Endothelial cell of umbilical vein (primary cell): ENCODE measurements around the gene SLC9A3. TPM values are rescaled to one million over a fixed set of nuclear protein-coding genes. Genes with fewer than 3 reads are reported as not detected.

ENCODE experiments used
- BruUV-seq: library from RNA; stranded (reverse); fragments of 400-500 nt; replicated peaks from 2 replicates; lab custom pipeline; 2021; lab: Mats Ljungman, UMichigan
- CTCF ChIA-PET: fragments of 300-600, 350-600 bp; sonication (Branson Sonifier 250); formaldehyde crosslinking; loops from one replicate; lab custom pipeline; 2021; ENCODE audit warnings: antibody characterized with exemption, inconsistent platforms; lab: Charles Lee
- POLR2A ChIA-PET: fragments of 300-600, 350-600 bp; sonication (Branson Sonifier 250); formaldehyde crosslinking; loops from one replicate; lab custom pipeline; 2021; ENCODE audit warnings: antibody characterized with exemption, inconsistent platforms; lab: Charles Lee
- DNase-seq: peaks from one replicate; pipeline ENCODE4 v3.0.0-alpha.2; 2011; ENCODE audit warnings: low read depth, low spot score
- FAIRE-seq: peaks from 2 replicates; lab custom pipeline; 2011; peaks lifted over from hg19 to GRCh38; lab: Jason Lieb, UNC
- H2AFZ ChIP-seq: 2 replicates; pipeline ENCODE4 v1.6.0; 2012; ENCODE audit warnings: low read depth, low read length, control low read depth, inconsistent platforms
- H3K27ac ChIP-seq: 2 replicates; pipeline ENCODE4 v1.5.1; 2011; ENCODE audit warnings: low read depth, mild to moderate bottlenecking, control low read depth, low read length, moderate library complexity; ENCODE audit not compliant: insufficient read depth
- H3K27me3 ChIP-seq, 2 experiments: 2 replicates each; pipeline versions ENCODE4 v1.6.0 to v1.6.1; 2011; ENCODE audit warnings: low read length in 2 of 2, mixed read lengths in 1 of 2; ENCODE audit not compliant: control insufficient read depth in 2 of 2, insufficient read depth in 2 of 2
- H3K36me3 ChIP-seq, 2 experiments: 2 replicates in 1 of 2; 3 replicates in 1 of 2; pipeline ENCODE4 v1.5.1; 2011; ENCODE audit warnings: low read length in 2 of 2, mild to moderate bottlenecking in 1 of 2, moderate library complexity in 1 of 2; ENCODE audit not compliant: control insufficient read depth in 2 of 2, insufficient read depth in 2 of 2; ENCODE audit errors: extremely low read depth in 1 of 2
- H3K4me1 ChIP-seq: 3 replicates; pipeline ENCODE4 v1.5.1; 2011; ENCODE audit warnings: mild to moderate bottlenecking, low read length; ENCODE audit not compliant: control insufficient read depth, insufficient read depth; ENCODE audit errors: extremely low read depth
- H3K4me2 ChIP-seq: 2 replicates; pipeline ENCODE4 v1.6.1; 2011; ENCODE audit warnings: low read length, control low read depth, mixed read lengths; ENCODE audit not compliant: insufficient read depth
- H3K4me3 ChIP-seq, 3 experiments: fragments of 200-600 bp in 1 of 3; sonication (generic), shearing (Covaris generic) in 1 of 3; replicated peaks in 1 of 3; 2 replicates each; pipeline ENCODE4 v1.5.1; 2011 to 2016; ENCODE audit warnings: control low read depth in 3 of 3, low read length in 3 of 3, mild to moderate bottlenecking in 2 of 3, inconsistent platforms in 1 of 3, low read depth in 1 of 3, moderate library complexity in 1 of 3; ENCODE audit not compliant: insufficient read depth in 1 of 3
- H3K79me2 ChIP-seq: 2 replicates; pipeline ENCODE4 v1.6.0; 2012; ENCODE audit warnings: low read length, inconsistent platforms; ENCODE audit not compliant: control insufficient read depth, insufficient read depth
- H3K9ac ChIP-seq: replicated peaks from 2 replicates; pipeline ENCODE3; 2011; ENCODE audit warnings: low read length, control low read depth; ENCODE audit not compliant: insufficient read depth; ENCODE audit errors: extremely low read depth
- H3K9me1 ChIP-seq: replicated peaks from 3 replicates; pipeline ENCODE4 v1.6.0; 2011; ENCODE audit warnings: mild to moderate bottlenecking, low read length; ENCODE audit not compliant: control insufficient read depth, insufficient read depth; ENCODE audit errors: extremely low read depth
- H3K9me3 ChIP-seq: replicated peaks from 2 replicates; pipeline ENCODE4 v1.5.1; 2012; ENCODE audit warnings: low read length, inconsistent platforms; ENCODE audit not compliant: control insufficient read depth, insufficient read depth
- H4K20me1 ChIP-seq: replicated peaks from 2 replicates; pipeline ENCODE3; 2011; ENCODE audit warnings: mild to moderate bottlenecking, low read length; ENCODE audit not compliant: control insufficient read depth, insufficient read depth; ENCODE audit errors: extremely low read depth
- EZH2 ChIP-seq: IDR thresholded peaks from 2 replicates; pipeline ENCODE4 v1.6.1; 2012; ENCODE audit warnings: borderline replicate concordance, low read depth, mild to moderate bottlenecking, moderate library complexity, low read length, inconsistent platforms; ENCODE audit not compliant: severe bottlenecking
- FOS ChIP-seq: IDR thresholded peaks from 2 replicates; pipeline ENCODE4 v1.6.1; 2011; ENCODE audit warnings: mild to moderate bottlenecking, low read length, moderate library complexity, borderline replicate concordance; ENCODE audit not compliant: insufficient read depth
- GATA2 ChIP-seq: IDR thresholded peaks from 2 replicates; pipeline ENCODE4 v1.7.0; 2011; ENCODE audit warnings: low read depth, mild to moderate bottlenecking, moderate library complexity, mixed read lengths, low read length; ENCODE audit not compliant: insufficient read length, insufficient read depth
- JUN ChIP-seq: IDR thresholded peaks from 2 replicates; pipeline ENCODE4 v1.6.1; 2011; ENCODE audit warnings: borderline replicate concordance, low read depth; ENCODE audit not compliant: insufficient read length, insufficient read depth
- MYC ChIP-seq: IDR thresholded peaks from one replicate; pipeline ENCODE4 v1.6.1; 2011; ENCODE audit warnings: mild to moderate bottlenecking, low read depth, low read length
- POLR2A ChIP-seq: IDR thresholded peaks from 2 replicates; pipeline ENCODE4 v1.6.1; 2012; ENCODE audit warnings: low read depth, mild to moderate bottlenecking, control low read depth, low read length
- POLR2AphosphoS5 ChIP-seq: IDR thresholded peaks from 2 replicates; pipeline ENCODE4 v1.6.1; 2012; ENCODE audit warnings: low read depth, mild to moderate bottlenecking, control low read depth, low read length, moderate library complexity; ENCODE audit not compliant: insufficient read depth
- dilution Hi-C: fragments of 300-500 bp; cut with MboI; formaldehyde crosslinking; loops from one replicate; pipeline ENCODE4 v1.15.0; 2019; ENCODE audit warnings: low sequenced_read_pairs; ENCODE audit not compliant: extremely low pct_ligation_motif_present
- intact Hi-C: fragments of 100-400 bp; cut with micrococcal nuclease; formaldehyde crosslinking; loops from one replicate; pipeline ENCODE4 v1.10.0; 2022
- polyA plus RNA-seq, 4 experiments: library from polyadenylated mRNA; depleted of rRNA in 3 of 4; stranded (reverse) in 3 of 4; unstranded in 1 of 4; fragments of >200 nt; gene quantifications; 2 replicates each; pipeline versions ENCODE4 v1.2.1 to v1.2.3, GENCODE V29; 2011 to 2012; ENCODE audit warnings: missing spikeins in 1 of 4
- total RNA-seq: library from RNA; stranded (reverse); gene quantifications from 2 replicates; pipeline ENCODE4 v1.2.3, GENCODE V29; 2021
- TF ChIP-seq, protein P1 (sequence below), 2 donors: IDR thresholded peaks; 1 replicate in 1 of 2; 2 replicates in 1 of 2; pipeline ENCODE4 v1.5.1; 2011; ENCODE audit warnings: low read length in 2 of 2, mild to moderate bottlenecking in 2 of 2, moderate library complexity in 2 of 2, control low read depth in 1 of 2, inconsistent platforms in 1 of 2, low read depth in 1 of 2; ENCODE audit not compliant: insufficient read depth in 1 of 2; ENCODE audit errors: extremely low read depth in 1 of 2
- TF ChIP-seq, protein P2 (sequence below): IDR thresholded peaks from 2 replicates; pipeline ENCODE4 v1.6.1; 2011; ENCODE audit not compliant: insufficient read depth, insufficient read length

The SLC9A3 gene
- total and polyA plus RNA-seq, 2 donors (not counting 3 experiments of a cell fraction or from before 2014, with no cell fraction given), result 0.79 to 0.82 TPM

DNA sequence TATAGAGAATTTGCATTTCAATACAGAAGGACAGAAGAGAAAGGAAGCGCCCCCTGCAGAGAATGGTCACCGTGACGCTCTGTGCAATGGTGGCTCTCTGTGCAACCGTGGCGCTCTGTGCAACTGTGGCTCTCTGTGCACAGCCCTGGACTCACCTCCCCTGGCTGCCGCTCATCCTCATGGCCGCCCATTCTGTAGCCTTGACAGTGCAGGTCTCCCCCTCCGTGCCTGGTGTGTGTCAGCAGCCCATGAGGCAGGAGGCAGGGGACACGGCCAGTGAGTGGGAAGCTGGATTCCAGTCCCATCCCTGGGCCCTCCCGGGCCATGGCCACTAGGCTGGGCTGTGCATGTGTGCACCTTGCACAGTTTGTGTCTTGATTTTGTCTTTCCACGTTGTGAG is 69.3 kb downstream of the SLC9A3 start:
- H4K20me1 ChIP-seq, result no peaks in the 10 kb centered on the region
- no peak for DNase-seq
- dilution Hi-C loops (no loop called here), intact Hi-C loops (no loop called here)
- peaks cover 19% of the 10 kb centered on the region for H3K79me2 ChIP-seq
- H3K27ac ChIP-seq, result no peak overlapping the region
- H2AFZ ChIP-seq, result no peak overlapping the region
- POLR2A ChIA-PET, result no interaction called here
- H3K9me1 ChIP-seq, result no peaks in the 10 kb centered on the region
- H3K9ac ChIP-seq, result no peak overlapping the region
- H3K9me3 ChIP-seq, result no peaks in the 10 kb centered on the region
- TF ChIP-seq POLR2A, result no peak
- TF ChIP-seq, protein P1, sequence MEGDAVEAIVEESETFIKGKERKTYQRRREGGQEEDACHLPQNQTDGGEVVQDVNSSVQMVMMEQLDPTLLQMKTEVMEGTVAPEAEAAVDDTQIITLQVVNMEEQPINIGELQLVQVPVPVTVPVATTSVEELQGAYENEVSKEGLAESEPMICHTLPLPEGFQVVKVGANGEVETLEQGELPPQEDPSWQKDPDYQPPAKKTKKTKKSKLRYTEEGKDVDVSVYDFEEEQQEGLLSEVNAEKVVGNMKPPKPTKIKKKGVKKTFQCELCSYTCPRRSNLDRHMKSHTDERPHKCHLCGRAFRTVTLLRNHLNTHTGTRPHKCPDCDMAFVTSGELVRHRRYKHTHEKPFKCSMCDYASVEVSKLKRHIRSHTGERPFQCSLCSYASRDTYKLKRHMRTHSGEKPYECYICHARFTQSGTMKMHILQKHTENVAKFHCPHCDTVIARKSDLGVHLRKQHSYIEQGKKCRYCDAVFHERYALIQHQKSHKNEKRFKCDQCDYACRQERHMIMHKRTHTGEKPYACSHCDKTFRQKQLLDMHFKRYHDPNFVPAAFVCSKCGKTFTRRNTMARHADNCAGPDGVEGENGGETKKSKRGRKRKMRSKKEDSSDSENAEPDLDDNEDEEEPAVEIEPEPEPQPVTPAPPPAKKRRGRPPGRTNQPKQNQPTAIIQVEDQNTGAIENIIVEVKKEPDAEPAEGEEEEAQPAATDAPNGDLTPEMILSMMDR (IDR thresholded peaks at IDR 0.05; ENCODE audit: extremely low read depth in 1 of 2, insufficient read depth in 1 of 2, low read depth in 1 of 2, low read length in 2 of 2), result no peak
- TF ChIP-seq POLR2AphosphoS5, result no peak
- no peak for TF ChIP-seq MYC
- TF ChIP-seq, protein P2, sequence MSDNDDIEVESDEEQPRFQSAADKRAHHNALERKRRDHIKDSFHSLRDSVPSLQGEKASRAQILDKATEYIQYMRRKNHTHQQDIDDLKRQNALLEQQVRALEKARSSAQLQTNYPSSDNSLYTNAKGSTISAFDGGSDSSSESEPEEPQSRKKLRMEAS, result no peak
- no peak for TF ChIP-seq GATA2
- no peak for TF ChIP-seq EZH2
- no peak for TF ChIP-seq JUN
- TF ChIP-seq FOS, result no peak
- H3K27me3 ChIP-seq, result no peaks in the 10 kb centered on the region
- no peak overlapping the region for H3K4me2 ChIP-seq
- H3K4me3 ChIP-seq, result no peak overlapping the region
- CTCF ChIA-PET, result interaction anchor here (0.9 kb wide), 1 partner anchor 8 kb away, joined by 4 read pairs; no protein-coding TSS in a partner anchor
- FAIRE-seq, result no peak
- H3K36me3 ChIP-seq, result peaks cover 8 to 28% of the 10 kb centered on the region in 2 experiments
- no peaks in the 10 kb centered on the region for H3K4me1 ChIP-seq
- no TSS peak for BruUV-seq
